Fibroblast of skin of scalp (primary cell): Measurements from ENCODE around the gene TANGO2.

ENCODE experiments used
- DNase-seq: peaks from one replicate; pipeline ENCODE4 v3.0.0-alpha.2; 2013

TANGO2 gene

GRCh38 chr22:20027966-20028854, 7.3 kb downstream of the TANGO2 start:
- no peak for DNase-seq

- DNase-seq = no peak
Measured at GRCh38 chr22:20028855-20029549, 8.1 kb downstream of the TANGO2 start.

- no peak for DNase-seq
Measured at GRCh38 chr22:20029550-20030225, 8.8 kb downstream of the TANGO2 start.

- no peak for DNase-seq
Measured at GRCh38 chr22:20031732-20032406, 11.0 kb downstream of the TANGO2 start.

GRCh38 chr22:20032407-20032991, 11.6 kb downstream of the TANGO2 start:
- DNase-seq = no peak

- DNase-seq = no peak
Measured at GRCh38 chr22:20033045-20033706, 12.3 kb downstream of the TANGO2 start.

GRCh38 chr22:20034143-20034542, 13.2 kb downstream of the TANGO2 start:
- DNase-seq = no peak

- no peak for DNase-seq
Measured at GRCh38 chr22:20035375-20036083, 14.6 kb downstream of the TANGO2 start.

GRCh38 chr22:20036084-20036482, 15.2 kb downstream of the TANGO2 start:
- no peak for DNase-seq

GRCh38 chr22:20036535-20037392, 15.9 kb downstream of the TANGO2 start:
- DNase-seq = no peak

- DNase-seq = no peak
Measured at GRCh38 chr22:20037419-20037818, 16.5 kb downstream of the TANGO2 start.

GRCh38 chr22:20038574-20038973, 17.7 kb downstream of the TANGO2 start:
- DNase-seq = no peak

GRCh38 chr22:20039683-20040325, 18.9 kb downstream of the TANGO2 start:
- DNase-seq = no peak

- no peak for DNase-seq
Measured at GRCh38 chr22:20040327-20041200, 19.7 kb downstream of the TANGO2 start.

- DNase-seq = no peak
Measured at GRCh38 chr22:20043057-20043996, 22.4 kb downstream of the TANGO2 start.

GRCh38 chr22:20043997-20044342, 23.1 kb downstream of the TANGO2 start:
- no peak for DNase-seq

GRCh38 chr22:20044495-20045151, 23.7 kb downstream of the TANGO2 start:
- no peak for DNase-seq
